Caco-2 (cell line): ENCODE measurements around the gene USP27X. TPM values are rescaled to one million over a fixed set of nuclear protein-coding genes. Genes with fewer than 3 reads are reported as not detected.

Source experiments
- BruUV-seq: library from RNA; stranded (reverse); fragments of 400-500 nt; replicated peaks from 2 replicates; lab custom pipeline; 2021; lab: Mats Ljungman, UMichigan
- CTCF ChIA-PET: fragments of 300-600 bp; sonication (Branson Sonifier 250); formaldehyde crosslinking; loops from one replicate; lab custom pipeline; 2022; ENCODE audit warnings: antibody characterized with exemption; lab: Charles Lee
- POLR2A ChIA-PET: fragments of 300-600 bp; sonication (Branson Sonifier 250); formaldehyde crosslinking; loops from one replicate; lab custom pipeline; 2022; ENCODE audit warnings: antibody characterized with exemption; lab: Charles Lee
- DNase-seq, 2 experiments: peaks; one replicate each; pipeline versions ENCODE4 v3.0.0 to v3.0.0-alpha.2; 2020 to 2022
- H3K27me3 ChIP-seq: replicated peaks from 2 replicates; pipeline ENCODE4 v1.6.0; 2011; ENCODE audit warnings: low read length; ENCODE audit not compliant: control insufficient read depth, insufficient read depth
- H3K36me3 ChIP-seq: 2 replicates; pipeline ENCODE4 v1.5.1; 2011; ENCODE audit warnings: low read length; ENCODE audit not compliant: control insufficient read depth, insufficient read depth
- H3K4me1 ChIP-seq: fragments of 250-450 bp; sonication (Bioruptor Pico); 2 replicates; pipeline ENCODE4 v1.5.1; 2020; ENCODE audit warnings: mild to moderate bottlenecking
- H3K4me3 ChIP-seq: 2 replicates; pipeline ENCODE4 v1.5.1; 2011; ENCODE audit warnings: low read depth, mild to moderate bottlenecking, control low read depth, low read length
- H3K9me3 ChIP-seq: fragments of 250-450 bp; sonication (Bioruptor Pico); 2 replicates; pipeline ENCODE4 v1.5.1; 2020; ENCODE audit warnings: mild to moderate bottlenecking, moderate library complexity
- H3K27ac Mint-ChIP-seq: one replicate; pipeline ENCODE4 v1.8.0; 2022; ENCODE audit warnings: mixed read lengths; ENCODE audit not compliant: unreplicated experiment
- H3K27me3 Mint-ChIP-seq: one replicate; pipeline ENCODE4 v1.8.0; 2022; ENCODE audit warnings: mixed read lengths; ENCODE audit not compliant: insufficient read depth, unreplicated experiment
- H3K36me3 Mint-ChIP-seq: one replicate; pipeline ENCODE4 v1.8.0; 2022; ENCODE audit warnings: mild to moderate bottlenecking, mixed read lengths; ENCODE audit not compliant: insufficient read depth, unreplicated experiment
- H3K4me1 Mint-ChIP-seq: one replicate; pipeline ENCODE4 v1.8.0; 2022; ENCODE audit warnings: low read depth, mixed read lengths; ENCODE audit not compliant: unreplicated experiment
- H3K4me3 Mint-ChIP-seq: one replicate; pipeline ENCODE4 v1.8.0; 2022; ENCODE audit warnings: mild to moderate bottlenecking, moderate library complexity, mixed read lengths; ENCODE audit not compliant: unreplicated experiment
- H3K9me3 Mint-ChIP-seq: one replicate; pipeline ENCODE4 v1.8.0; 2022; ENCODE audit warnings: mixed read lengths; ENCODE audit not compliant: unreplicated experiment
- CTCF ChIP-seq, 2 experiments: fragments of 200-600 bp in 1 of 2; IDR thresholded peaks; 1 replicate in 1 of 2; 2 replicates in 1 of 2; pipeline versions ENCODE4 v1.5.1 to v1.8.0; 2011 to 2022; ENCODE audit warnings: antibody characterized with exemption in 1 of 2, control low read depth in 1 of 2, inconsistent platforms in 1 of 2, low read depth in 1 of 2, low read length in 1 of 2, mild to moderate bottlenecking in 1 of 2, moderate library complexity in 1 of 2; ENCODE audit not compliant: insufficient read depth in 1 of 2, severe bottlenecking in 1 of 2, unreplicated experiment in 1 of 2
- intact Hi-C: fragments of 100-400 bp; cut with micrococcal nuclease; formaldehyde crosslinking; loops from one replicate; pipeline ENCODE4 v1.10.0; 2022; ENCODE audit not compliant: unreplicated experiment
- total RNA-seq: library from RNA; stranded (reverse); gene quantifications from 2 replicates; pipeline ENCODE4 v1.2.3, GENCODE V29; 2022

The USP27X gene
- total RNA-seq, 1 experiment from 2014 or later: 13.5 TPM

- peaks cover 11% of the 10 kb centered on the region for H3K36me3 Mint-ChIP-seq
- Histone ChIP-seq H3K4me1 (0 out of 2 replicates have a peak, but pooled peaks cover 10% of the 10 kb centered on the region), H3K4me3 (no peak overlapping the region), H3K36me3 (no peaks in the 10 kb centered on the region; the same call in 1 of the 2 replicates), H3K27me3 (no peaks in the 10 kb centered on the region), H3K9me3 (no peaks in the 10 kb centered on the region)
- peak overlapping the region; percentile 28 for H3K27ac Mint-ChIP-seq
- no TSS peak for BruUV-seq
- no peaks in the 10 kb centered on the region for H3K9me3 Mint-ChIP-seq
- ChIA-PET POLR2A (no interaction called here), CTCF (interaction anchor here (0.7 to 1.3 kb wide), 5 partner anchors 28 to 216 kb away, joined by 3 to 5 read pairs (median 4); partner anchors contain the start of gene CLCN5)
- no peak overlapping the region for H3K4me3 Mint-ChIP-seq
- DNase-seq: peak; percentile 62 to 71
- H3K4me1 Mint-ChIP-seq: peaks cover 15% of the 10 kb centered on the region
- TF ChIP-seq CTCF (IDR thresholded peaks at IDR 0.05; ENCODE audit: insufficient read depth in 1 of 2, low read depth in 1 of 2, low read length in 1 of 2, severe bottlenecking in 1 of 2, unreplicated experiment in 1 of 2): peak; percentile 43 to 62
- intact Hi-C loops: loop anchor here (1.0 kb wide), 4 partner anchors 31 to 320 kb away; partner anchors contain the start of gene CCNB3
- no peaks in the 10 kb centered on the region for H3K27me3 Mint-ChIP-seq
Measured at GRCh38 chrX:49884290-49884862, 5.1 kb downstream of the USP27X start.

- Mint-ChIP-seq H3K4me1 (no peaks in the 10 kb centered on the region), H3K27ac (no peak overlapping the region), H3K27me3 (no peaks in the 10 kb centered on the region), H3K4me3 (no peak overlapping the region), H3K9me3 (peaks cover 10% of the 10 kb centered on the region), H3K36me3 (no peaks in the 10 kb centered on the region)
- Histone ChIP-seq H3K4me3 (no peak overlapping the region), H3K36me3 (no peaks in the 10 kb centered on the region), H3K4me1 (no peaks in the 10 kb centered on the region), H3K27me3 (no peaks in the 10 kb centered on the region), H3K9me3 (no peaks in the 10 kb centered on the region)
- intact Hi-C loops: no loop called here
- no TSS peak for BruUV-seq
- CTCF ChIA-PET: no interaction called here
- POLR2A ChIA-PET: no interaction called here
- no peak for TF ChIP-seq CTCF (IDR thresholded peaks at IDR 0.05; ENCODE audit: insufficient read depth in 1 of 2, low read depth in 1 of 2, low read length in 1 of 2, severe bottlenecking in 1 of 2, unreplicated experiment in 1 of 2)
- no peak for DNase-seq
Measured at GRCh38 chrX:49892542-49892941, 13.3 kb downstream of the USP27X start.

- intact Hi-C loops: no loop called here
- Mint-ChIP-seq H3K36me3 (no peaks in the 10 kb centered on the region), H3K9me3 (peaks cover 12% of the 10 kb centered on the region), H3K4me3 (no peak overlapping the region), H3K27ac (no peak overlapping the region), H3K27me3 (no peaks in the 10 kb centered on the region), H3K4me1 (peaks cover 11% of the 10 kb centered on the region)
- Histone ChIP-seq H3K27me3 (no peaks in the 10 kb centered on the region), H3K4me3 (no peak overlapping the region), H3K4me1 (peaks cover 17% of the 10 kb centered on the region), H3K9me3 (no peaks in the 10 kb centered on the region), H3K36me3 (no peaks in the 10 kb centered on the region)
- no TSS peak for BruUV-seq
- CTCF ChIA-PET: interaction anchor here (0.6 kb wide), 1 partner anchor 19 kb away, joined by 3 read pairs; no protein-coding TSS in a partner anchor
- DNase-seq: no peak
- TF ChIP-seq CTCF (IDR thresholded peaks at IDR 0.05; ENCODE audit: insufficient read depth in 1 of 2, low read depth in 1 of 2, low read length in 1 of 2, severe bottlenecking in 1 of 2, unreplicated experiment in 1 of 2): no peak
- POLR2A ChIA-PET: no interaction called here
Measured at GRCh38 chrX:49896951-49897350, 17.7 kb downstream of the USP27X start.
